ENCODE data around the gene DCTN5.

DCTN5 gene

GRCh38 chr16:23694265-23694643, 53.0 kb downstream of the DCTN5 start:
- Histone ChIP-seq H2BK120ac (ENCODE audit: low read depth, low read length) (no peak overlapping the region), H3K4ac (ENCODE audit: low read depth, low read length) (no peak overlapping the region), H3K27me3 (ENCODE audit: insufficient read depth, low read length, poor library complexity) (no peaks in the 10 kb centered on the region), H3K36me3 (ENCODE audit: control insufficient read depth, insufficient read depth, low read length) (peaks cover 17% of the 10 kb centered on the region), H3K9ac (ENCODE audit: low read length) (peak overlapping the region; percentile 55), H3K23ac (ENCODE audit: low read length) (no peak overlapping the region), H3K79me1 (ENCODE audit: low read length) (no peaks in the 10 kb centered on the region), H3K4me3 (ENCODE audit: low read length) (no peak overlapping the region), H2BK5ac (ENCODE audit: low read length) (no peak overlapping the region), H4K5ac (ENCODE audit: low read length) (no peak overlapping the region), H2AK5ac (ENCODE audit: low read length) (no peak overlapping the region), H3K79me2 (ENCODE audit: control insufficient read depth, insufficient read depth, low read length) (no peaks in the 10 kb centered on the region), H2BK15ac (replicated peaks; ENCODE audit: low read depth) (no peak overlapping the region), H3K4me1 (ENCODE audit: control insufficient read depth, low read depth, low read length) (no peaks in the 10 kb centered on the region), H4K8ac (ENCODE audit: low read depth, low read length) (no peak overlapping the region), H3K4me2 (ENCODE audit: low read length) (peak overlapping the region; percentile 56), H3K56ac (ENCODE audit: low read length) (peak overlapping the region; percentile 52), H3K18ac (ENCODE audit: low read length) (no peak overlapping the region), H3K27ac (ENCODE audit: low read depth, low read length) (peak overlapping the region; percentile 19)
- no CpG with 5 or more reads among the region's 4 CpGs for WGBS (ENCODE audit: extremely low coverage, insufficient coverage, low lambda C conversion rate)
- no peak for DNase-seq

- peak; percentile 91 for DNase-seq
These were observed 53.5 kb downstream of the DCTN5 start for GRCh38 chr16:23694644-23695373.

DNA sequence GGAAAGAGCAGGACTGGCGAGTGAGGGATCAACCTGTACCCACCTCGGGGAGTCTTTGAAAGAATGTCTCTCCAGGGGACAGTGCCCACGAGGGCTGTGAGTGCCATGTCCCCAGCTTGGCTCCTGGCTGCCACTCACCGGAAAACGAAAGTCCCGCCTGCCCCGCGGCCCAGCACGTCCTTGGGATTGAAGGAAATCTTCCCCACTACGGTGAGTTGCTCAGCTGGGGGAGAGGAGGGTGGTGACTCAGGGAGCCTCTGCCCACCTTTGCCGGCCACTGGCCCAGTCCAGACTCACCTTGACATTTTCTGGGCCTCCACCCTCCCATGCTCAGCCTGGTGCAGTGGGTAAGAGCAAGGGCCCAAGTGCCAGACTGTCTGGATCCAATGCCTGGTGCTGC, 54.5 kb downstream of the DCTN5 start:
- Histone ChIP-seq H2BK120ac (ENCODE audit: low read depth, low read length) (no peak overlapping the region), H3K9ac (ENCODE audit: low read length) (no peak overlapping the region), H2BK15ac (replicated peaks; ENCODE audit: low read depth) (no peak overlapping the region), H2BK5ac (ENCODE audit: low read length) (no peak overlapping the region), H2AK5ac (ENCODE audit: low read length) (no peak overlapping the region), H3K18ac (ENCODE audit: low read length) (no peak overlapping the region), H3K4ac (ENCODE audit: low read depth, low read length) (no peak overlapping the region), H3K4me1 (ENCODE audit: control insufficient read depth, low read depth, low read length) (no peaks in the 10 kb centered on the region), H4K5ac (ENCODE audit: low read length) (no peak overlapping the region), H3K27ac (ENCODE audit: low read depth, low read length) (no peak overlapping the region), H3K23ac (ENCODE audit: low read length) (no peak overlapping the region), H3K36me3 (ENCODE audit: control insufficient read depth, insufficient read depth, low read length) (peaks cover 8% of the 10 kb centered on the region), H3K79me2 (ENCODE audit: control insufficient read depth, insufficient read depth, low read length) (no peaks in the 10 kb centered on the region), H3K79me1 (ENCODE audit: low read length) (no peaks in the 10 kb centered on the region), H3K27me3 (ENCODE audit: insufficient read depth, low read length, poor library complexity) (no peaks in the 10 kb centered on the region), H3K56ac (ENCODE audit: low read length) (peak overlapping the region; percentile 15), H4K8ac (ENCODE audit: low read depth, low read length) (no peak overlapping the region), H3K4me2 (ENCODE audit: low read length) (no peak overlapping the region), H3K4me3 (ENCODE audit: low read length) (no peak overlapping the region)
- DNase-seq: no peak
- no CpG with 5 or more reads among the region's 11 CpGs for WGBS (ENCODE audit: extremely low coverage, insufficient coverage, low lambda C conversion rate)

More at GRCh38 chr16:23694644-23695373, 53.5 kb downstream of the DCTN5 start:
- no peak overlapping the region for H3K18ac ChIP-seq (ENCODE audit: low read length)
- H3K4ac ChIP-seq (ENCODE audit: low read depth, low read length): no peak overlapping the region
- peak overlapping the region; percentile 19 for H3K27ac ChIP-seq (ENCODE audit: low read depth, low read length)
- H3K27me3 ChIP-seq (ENCODE audit: insufficient read depth, low read length, poor library complexity): no peaks in the 10 kb centered on the region
- no peak overlapping the region for H3K4me3 ChIP-seq (ENCODE audit: low read length)
- no peaks in the 10 kb centered on the region for H3K79me2 ChIP-seq (ENCODE audit: control insufficient read depth, insufficient read depth, low read length)
- peaks cover 12% of the 10 kb centered on the region for H3K36me3 ChIP-seq (ENCODE audit: control insufficient read depth, insufficient read depth, low read length)
- no peak overlapping the region for H2BK15ac ChIP-seq (replicated peaks; ENCODE audit: low read depth)
- no peak overlapping the region for H3K23ac ChIP-seq (ENCODE audit: low read length)
- H2BK120ac ChIP-seq (ENCODE audit: low read depth, low read length): no peak overlapping the region
- no CpG with 5 or more reads among the region's 32 CpGs for WGBS (ENCODE audit: extremely low coverage, insufficient coverage, low lambda C conversion rate)
- H2AK5ac ChIP-seq (ENCODE audit: low read length): no peak overlapping the region
- H3K4me2 ChIP-seq (ENCODE audit: low read length): peak overlapping the region; percentile 56
- H3K56ac ChIP-seq (ENCODE audit: low read length): peak overlapping the region; percentile 78
- H3K4me1 ChIP-seq (ENCODE audit: control insufficient read depth, low read depth, low read length): no peaks in the 10 kb centered on the region
- H3K79me1 ChIP-seq (ENCODE audit: low read length): no peaks in the 10 kb centered on the region
- H3K9ac ChIP-seq (ENCODE audit: low read length): peak overlapping the region; percentile 55
- no peak overlapping the region for H4K8ac ChIP-seq (ENCODE audit: low read depth, low read length)
- no peak overlapping the region for H2BK5ac ChIP-seq (ENCODE audit: low read length)
- H4K5ac ChIP-seq (ENCODE audit: low read length): no peak overlapping the region

GRCh38 chr16:23699100-23699499, 57.8 kb downstream of the DCTN5 start:
- Histone ChIP-seq H3K23ac (ENCODE audit: low read length) (no peak overlapping the region), H4K8ac (ENCODE audit: low read depth, low read length) (no peak overlapping the region), H3K79me1 (ENCODE audit: low read length) (no peaks in the 10 kb centered on the region), H3K36me3 (ENCODE audit: control insufficient read depth, insufficient read depth, low read length) (no peaks in the 10 kb centered on the region), H2BK5ac (ENCODE audit: low read length) (no peak overlapping the region), H2BK120ac (ENCODE audit: low read depth, low read length) (no peak overlapping the region), H3K79me2 (ENCODE audit: control insufficient read depth, insufficient read depth, low read length) (no peaks in the 10 kb centered on the region), H3K4me1 (ENCODE audit: control insufficient read depth, low read depth, low read length) (no peaks in the 10 kb centered on the region), H3K27me3 (ENCODE audit: insufficient read depth, low read length, poor library complexity) (no peaks in the 10 kb centered on the region), H3K56ac (ENCODE audit: low read length) (no peak overlapping the region), H4K5ac (ENCODE audit: low read length) (no peak overlapping the region), H3K4me2 (ENCODE audit: low read length) (no peak overlapping the region), H2AK5ac (ENCODE audit: low read length) (no peak overlapping the region), H3K27ac (ENCODE audit: low read depth, low read length) (no peak overlapping the region), H3K9ac (ENCODE audit: low read length) (no peak overlapping the region), H3K4me3 (ENCODE audit: low read length) (no peak overlapping the region), H2BK15ac (replicated peaks; ENCODE audit: low read depth) (no peak overlapping the region), H3K18ac (ENCODE audit: low read length) (no peak overlapping the region), H3K4ac (ENCODE audit: low read depth, low read length) (no peak overlapping the region)
- no peak for DNase-seq
- WGBS (ENCODE audit: extremely low coverage, insufficient coverage, low lambda C conversion rate): no CpG with 5 or more reads among the region's 4 CpGs

- no peak for DNase-seq
- Histone ChIP-seq H3K27ac (ENCODE audit: low read depth, low read length) (no peak overlapping the region), H3K79me1 (ENCODE audit: low read length) (no peaks in the 10 kb centered on the region), H4K5ac (ENCODE audit: low read length) (no peak overlapping the region), H4K8ac (ENCODE audit: low read depth, low read length) (no peak overlapping the region), H2AK5ac (ENCODE audit: low read length) (no peak overlapping the region), H2BK120ac (ENCODE audit: low read depth, low read length) (no peak overlapping the region), H2BK15ac (replicated peaks; ENCODE audit: low read depth) (no peak overlapping the region), H3K36me3 (ENCODE audit: control insufficient read depth, insufficient read depth, low read length) (no peaks in the 10 kb centered on the region), H3K18ac (ENCODE audit: low read length) (no peak overlapping the region), H2BK5ac (ENCODE audit: low read length) (no peak overlapping the region), H3K4ac (ENCODE audit: low read depth, low read length) (no peak overlapping the region), H3K4me2 (ENCODE audit: low read length) (no peak overlapping the region), H3K56ac (ENCODE audit: low read length) (no peak overlapping the region), H3K4me3 (ENCODE audit: low read length) (no peak overlapping the region), H3K9ac (ENCODE audit: low read length) (no peak overlapping the region), H3K4me1 (ENCODE audit: control insufficient read depth, low read depth, low read length) (no peaks in the 10 kb centered on the region), H3K23ac (ENCODE audit: low read length) (no peak overlapping the region), H3K27me3 (ENCODE audit: insufficient read depth, low read length, poor library complexity) (no peaks in the 10 kb centered on the region), H3K79me2 (ENCODE audit: control insufficient read depth, insufficient read depth, low read length) (no peaks in the 10 kb centered on the region)
- no CpG with 5 or more reads among the region's 2 CpGs for WGBS (ENCODE audit: extremely low coverage, insufficient coverage, low lambda C conversion rate)
These were observed 58.8 kb downstream of the DCTN5 start for GRCh38 chr16:23700093-23700492.

DNA sequence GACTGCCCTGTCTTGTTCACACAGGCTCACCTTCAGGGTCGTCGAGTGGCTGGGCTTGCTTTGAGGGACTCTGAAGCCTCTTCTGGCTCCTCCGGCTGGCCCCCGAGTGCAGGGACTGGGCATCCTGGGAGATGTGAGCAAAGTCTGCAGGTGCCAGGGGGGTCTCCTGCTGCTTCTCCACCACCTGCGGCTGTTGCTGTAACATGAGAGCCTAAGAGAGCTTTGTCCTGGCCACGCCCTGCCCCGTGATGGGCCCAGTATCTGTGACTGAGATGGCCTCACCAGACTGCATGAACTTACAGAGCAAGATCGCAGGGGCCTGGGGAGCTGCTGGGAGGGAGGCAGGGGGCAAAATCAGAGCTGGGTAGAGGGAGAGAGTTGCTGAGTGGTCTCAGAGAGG, 59.2 kb downstream of the DCTN5 start:
- Histone ChIP-seq H4K8ac (ENCODE audit: low read depth, low read length) (no peak overlapping the region), H3K4me3 (ENCODE audit: low read length) (no peak overlapping the region), H3K4me2 (ENCODE audit: low read length) (no peak overlapping the region), H3K9ac (ENCODE audit: low read length) (no peak overlapping the region), H3K4ac (ENCODE audit: low read depth, low read length) (no peak overlapping the region), H2BK15ac (replicated peaks; ENCODE audit: low read depth) (no peak overlapping the region), H2BK5ac (ENCODE audit: low read length) (no peak overlapping the region), H3K79me1 (ENCODE audit: low read length) (no peaks in the 10 kb centered on the region), H3K36me3 (ENCODE audit: control insufficient read depth, insufficient read depth, low read length) (no peaks in the 10 kb centered on the region), H3K4me1 (ENCODE audit: control insufficient read depth, low read depth, low read length) (no peaks in the 10 kb centered on the region), H3K56ac (ENCODE audit: low read length) (no peak overlapping the region), H3K23ac (ENCODE audit: low read length) (no peak overlapping the region), H3K79me2 (ENCODE audit: control insufficient read depth, insufficient read depth, low read length) (no peaks in the 10 kb centered on the region), H2BK120ac (ENCODE audit: low read depth, low read length) (no peak overlapping the region), H4K5ac (ENCODE audit: low read length) (no peak overlapping the region), H3K27ac (ENCODE audit: low read depth, low read length) (no peak overlapping the region), H3K27me3 (ENCODE audit: insufficient read depth, low read length, poor library complexity) (no peaks in the 10 kb centered on the region), H2AK5ac (ENCODE audit: low read length) (no peak overlapping the region), H3K18ac (ENCODE audit: low read length) (no peak overlapping the region)
- DNase-seq: peak; percentile 38
- WGBS (ENCODE audit: extremely low coverage, insufficient coverage, low lambda C conversion rate): no CpG with 5 or more reads among the region's 8 CpGs

Measured in mesendoderm (in vitro differentiated cells).